Glutamatergic neuron (in vitro differentiated cells): ENCODE measurements around the gene ELFN1. TPM values are rescaled to one million over a fixed set of nuclear protein-coding genes. Genes with fewer than 3 reads are reported as not detected.

Source experiments
- DNase-seq: peaks from one replicate; pipeline ENCODE4 v3.0.0; 2022
- H3K27ac Mint-ChIP-seq: one replicate; pipeline ENCODE4 v1.8.0; 2020; ENCODE audit warnings: mild to moderate bottlenecking, mixed read lengths, inconsistent platforms; ENCODE audit not compliant: unreplicated experiment
- H3K27me3 Mint-ChIP-seq: one replicate; pipeline ENCODE4 v1.8.0; 2020; ENCODE audit warnings: mild to moderate bottlenecking, moderate library complexity, mixed read lengths, inconsistent platforms; ENCODE audit not compliant: unreplicated experiment
- H3K36me3 Mint-ChIP-seq: one replicate; pipeline ENCODE4 v1.8.0; 2020; ENCODE audit warnings: mild to moderate bottlenecking, mixed read lengths, inconsistent platforms; ENCODE audit not compliant: unreplicated experiment
- H3K4me1 Mint-ChIP-seq: one replicate; pipeline ENCODE4 v1.8.0; 2020; ENCODE audit warnings: mild to moderate bottlenecking, low read depth, mixed read lengths, inconsistent platforms; ENCODE audit not compliant: unreplicated experiment
- H3K4me3 Mint-ChIP-seq: one replicate; pipeline ENCODE4 v1.8.0; 2020; ENCODE audit warnings: mild to moderate bottlenecking, mixed read lengths, inconsistent platforms; ENCODE audit not compliant: unreplicated experiment
- H3K9me3 Mint-ChIP-seq: one replicate; pipeline ENCODE4 v1.8.0; 2020; ENCODE audit warnings: mild to moderate bottlenecking, moderate library complexity, mixed read lengths, inconsistent platforms; ENCODE audit not compliant: unreplicated experiment
- CTCF ChIP-seq: fragments of 200-600 bp; sonication (generic); IDR thresholded peaks from one replicate; pipeline ENCODE4 v1.5.0; 2021; ENCODE audit not compliant: partially characterized antibody, unreplicated experiment
- total RNA-seq: library from RNA; stranded (reverse); fragmentation: NEBNext Ultra II Directional; extraction: Animal tissue kit (Norgen Biotek cat#: 25700); gene quantifications from one replicate; pipeline ENCODE4 v1.2.1, GENCODE V29; 2021; ENCODE audit not compliant: unreplicated experiment

Gene ELFN1
- total RNA-seq, 1 donor from 2014 or later, result 40.0 TPM

GRCh38 chr7:1745018-1745532 lies 75.0 kb downstream of the ELFN1 start:
- H3K36me3 Mint-ChIP-seq, result no peaks in the 10 kb centered on the region
- peaks cover 10% of the 10 kb centered on the region for H3K9me3 Mint-ChIP-seq
- no peak overlapping the region for H3K4me3 Mint-ChIP-seq
- peaks cover 5% of the 10 kb centered on the region for H3K27me3 Mint-ChIP-seq
- peaks cover 7% of the 10 kb centered on the region for H3K4me1 Mint-ChIP-seq
- no peak for DNase-seq
- no peak overlapping the region for H3K27ac Mint-ChIP-seq
- TF ChIP-seq CTCF, result no peak

DNA sequence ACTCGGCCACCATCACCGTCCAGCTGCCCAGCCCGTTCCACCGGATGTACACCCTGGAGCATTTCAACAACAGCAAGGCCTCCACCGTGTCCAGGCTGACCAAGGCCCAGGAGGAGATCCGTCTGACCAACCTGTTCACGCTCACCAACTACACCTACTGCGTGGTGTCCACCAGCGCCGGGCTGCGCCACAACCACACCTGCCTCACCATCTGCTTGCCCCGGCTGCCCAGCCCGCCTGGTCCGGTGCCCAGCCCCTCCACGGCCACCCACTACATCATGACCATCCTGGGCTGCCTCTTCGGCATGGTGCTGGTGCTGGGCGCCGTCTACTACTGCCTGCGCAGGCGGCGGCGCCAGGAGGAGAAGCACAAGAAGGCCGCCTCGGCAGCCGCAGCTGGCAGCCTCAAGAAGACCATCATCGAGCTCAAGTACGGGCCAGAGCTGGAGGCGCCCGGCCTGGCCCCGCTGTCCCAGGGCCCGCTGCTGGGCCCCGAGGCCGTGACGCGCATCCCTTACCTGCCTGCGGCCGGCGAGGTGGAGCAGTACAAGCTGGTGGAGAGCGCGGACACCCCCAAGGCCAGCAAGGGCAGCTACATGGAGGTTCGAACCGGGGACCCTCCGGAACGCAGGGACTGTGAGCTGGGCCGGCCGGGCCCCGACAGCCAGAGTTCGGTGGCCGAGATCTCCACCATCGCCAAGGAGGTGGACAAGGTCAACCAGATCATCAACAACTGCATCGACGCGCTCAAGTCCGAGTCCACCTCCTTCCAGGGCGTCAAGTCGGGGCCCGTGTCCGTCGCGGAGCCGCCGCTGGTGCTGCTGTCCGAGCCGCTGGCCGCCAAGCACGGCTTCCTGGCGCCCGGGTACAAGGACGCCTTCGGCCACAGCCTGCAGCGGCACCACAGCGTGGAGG lies 75.8 kb downstream of the ELFN1 start:
- H3K9me3 Mint-ChIP-seq, result peaks cover 10% of the 10 kb centered on the region

DNA sequence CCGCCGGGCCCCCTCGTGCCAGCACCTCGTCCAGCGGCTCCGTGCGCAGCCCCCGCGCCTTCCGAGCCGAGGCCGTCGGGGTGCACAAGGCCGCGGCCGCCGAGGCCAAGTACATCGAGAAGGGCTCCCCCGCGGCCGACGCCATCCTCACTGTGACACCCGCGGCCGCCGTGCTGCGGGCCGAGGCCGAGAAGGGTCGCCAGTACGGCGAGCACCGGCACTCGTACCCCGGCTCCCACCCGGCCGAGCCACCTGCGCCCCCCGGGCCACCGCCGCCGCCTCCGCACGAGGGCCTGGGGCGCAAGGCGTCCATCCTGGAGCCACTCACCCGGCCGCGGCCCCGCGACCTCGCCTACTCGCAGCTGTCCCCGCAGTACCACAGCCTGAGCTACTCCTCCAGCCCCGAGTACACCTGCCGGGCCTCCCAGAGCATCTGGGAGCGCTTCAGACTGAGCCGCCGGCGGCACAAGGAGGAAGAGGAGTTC lies 76.5 kb downstream of the ELFN1 start:
- TF ChIP-seq CTCF, result no peak
- Mint-ChIP-seq H3K4me3 (no peak overlapping the region), H3K36me3 (no peaks in the 10 kb centered on the region), H3K27ac (no peak overlapping the region), H3K4me1 (peaks cover 7% of the 10 kb centered on the region), H3K27me3 (peaks cover 7% of the 10 kb centered on the region), H3K9me3 (peaks cover 10% of the 10 kb centered on the region)
- DNase-seq, result no peak

More for the DNA sequence above, 75.8 kb downstream of the ELFN1 start:
- Mint-ChIP-seq H3K36me3 (no peaks in the 10 kb centered on the region), H3K27ac (no peak overlapping the region), H3K4me3 (no peak overlapping the region), H3K27me3 (peaks cover 5% of the 10 kb centered on the region), H3K4me1 (peaks cover 7% of the 10 kb centered on the region)
- no peak for TF ChIP-seq CTCF
- DNase-seq, result no peak

DNA sequence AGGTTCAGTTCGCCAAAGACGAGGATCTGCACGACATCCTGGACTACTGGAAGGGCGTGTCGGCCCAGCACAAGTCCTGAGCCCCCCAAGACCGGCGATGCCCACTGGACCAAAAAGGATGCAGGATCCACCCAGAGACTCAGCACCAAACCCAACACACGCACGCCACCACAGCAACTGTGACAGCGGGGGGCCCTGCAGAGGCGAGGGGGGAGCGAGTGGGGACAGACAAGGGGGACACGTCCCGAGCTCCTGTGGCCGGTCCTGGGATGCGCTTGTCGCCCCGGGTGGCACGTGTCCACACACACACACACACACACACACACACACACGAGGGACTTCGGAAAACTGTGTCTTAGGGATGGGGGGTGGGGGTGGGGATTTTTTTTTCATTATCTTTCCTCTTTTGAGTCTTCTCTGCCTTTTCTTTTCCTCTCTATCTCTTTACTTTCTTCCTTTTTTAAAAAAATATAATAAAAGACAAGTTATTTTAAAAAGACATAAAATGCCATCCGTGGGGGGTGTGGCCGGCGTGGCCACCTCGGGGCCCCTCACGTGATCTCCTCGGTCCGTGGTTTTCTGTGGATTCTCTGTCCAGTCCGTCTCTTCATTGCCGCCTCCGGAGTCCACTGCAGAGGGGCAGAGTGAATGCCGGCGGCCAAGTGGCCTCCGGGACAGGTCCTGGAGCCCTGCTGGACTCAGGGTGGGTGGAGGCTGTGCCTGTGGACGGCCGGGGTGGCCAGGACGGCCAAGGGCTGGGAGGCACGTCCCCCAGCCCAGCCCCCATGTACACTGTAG lies 77.1 kb downstream of the ELFN1 start:
- Mint-ChIP-seq H3K27ac (no peak overlapping the region), H3K27me3 (peaks cover 9% of the 10 kb centered on the region), H3K36me3 (no peaks in the 10 kb centered on the region), H3K4me3 (no peak overlapping the region), H3K9me3 (peaks cover 11% of the 10 kb centered on the region), H3K4me1 (peaks cover 7% of the 10 kb centered on the region)
- TF ChIP-seq CTCF, result no peak
- DNase-seq, result no peak
